ENCODE results near the gene REV3L.
A peak's percentile ranks its signal among the peaks of the same experiment; 100 is the strongest.
"Not testable (repeated sequence)": the region's sequence is repeated elsewhere in the genome, so short reads cannot be mapped to it uniquely, and the experiment has no call there.

Gene REV3L

GRCh38 chr6:111492499-111492898, 9.5 kb upstream of the REV3L start:
- no peak for DNase-seq (ENCODE audit: low read depth)

- DNase-seq (ENCODE audit: low read depth) = no peak
Observed at GRCh38 chr6:111490067-111490466, 7.0 kb upstream of the REV3L start.

GRCh38 chr6:111487661-111488060, 4.6 kb upstream of the REV3L start:
- peak; percentile 41 for DNase-seq (ENCODE audit: low read depth)

- DNase-seq (ENCODE audit: low read depth) = no peak
Observed at GRCh38 chr6:111486921-111487320, 3.9 kb upstream of the REV3L start.

GRCh38 chr6:111486475-111486874, 3.5 kb upstream of the REV3L start:
- DNase-seq (ENCODE audit: low read depth) = no peak

- DNase-seq (ENCODE audit: low read depth) = no peak
Observed at GRCh38 chr6:111485342-111485741, 2.3 kb upstream of the REV3L start.

- DNase-seq (ENCODE audit: low read depth) = no peak
Observed at GRCh38 chr6:111484633-111484930, 1.6 kb upstream of the REV3L start.

GRCh38 chr6:111483736-111484632, 966 bp upstream of the REV3L start:
- peak; percentile 93 for DNase-seq (ENCODE audit: low read depth)

GRCh38 chr6:111482188-111482958, 645 bp downstream of the REV3L start:
- no peak for DNase-seq (ENCODE audit: low read depth)

- no peak for DNase-seq (ENCODE audit: low read depth)
Observed at GRCh38 chr6:111481836-111482187, 1.2 kb downstream of the REV3L start.

GRCh38 chr6:111480988-111481822, 1.8 kb downstream of the REV3L start:
- no peak for DNase-seq (ENCODE audit: low read depth)

GRCh38 chr6:111478749-111479148, 4.3 kb downstream of the REV3L start:
- DNase-seq (ENCODE audit: low read depth) = no peak

- DNase-seq (ENCODE audit: low read depth) = no peak
Observed at GRCh38 chr6:111478064-111478476, 4.9 kb downstream of the REV3L start.

GRCh38 chr6:111477481-111477938, 5.5 kb downstream of the REV3L start:
- DNase-seq (ENCODE audit: low read depth) = no peak

- not testable (repeated sequence) for DNase-seq (ENCODE audit: low read depth)
Observed at GRCh38 chr6:111476061-111476460, 7.0 kb downstream of the REV3L start.

- no peak for DNase-seq (ENCODE audit: low read depth)
Observed at GRCh38 chr6:111474771-111475170, 8.2 kb downstream of the REV3L start.

- DNase-seq (ENCODE audit: low read depth) = no peak
Observed at GRCh38 chr6:111474106-111474505, 8.9 kb downstream of the REV3L start.

GRCh38 chr6:111472933-111473435, 10.0 kb downstream of the REV3L start:
- DNase-seq (ENCODE audit: low read depth) = no peak

GRCh38 chr6:111471958-111472357, 11.1 kb downstream of the REV3L start:
- no peak for DNase-seq (ENCODE audit: low read depth)

- DNase-seq (ENCODE audit: low read depth) = no peak
Observed at GRCh38 chr6:111471533-111471932, 11.5 kb downstream of the REV3L start.

- no peak for DNase-seq (ENCODE audit: low read depth)
Observed at GRCh38 chr6:111470991-111471390, 12.0 kb downstream of the REV3L start.

GRCh38 chr6:111469543-111469942, 13.5 kb downstream of the REV3L start:
- no peak for DNase-seq (ENCODE audit: low read depth)
